ENCODE measurements around the gene TIMM23. TPM values are rescaled to one million over a fixed set of nuclear protein-coding genes. Genes with fewer than 3 reads are reported as not detected.

The TIMM23 gene
- total and polyA plus RNA-seq, 2 donors (not counting 3 experiments of a cell fraction or from before 2014, with no cell fraction given): 78.1 to 94.6 TPM

GRCh38 chr10:46052057-46052790, 79.9 kb downstream of the TIMM23 start:
- Histone ChIP-seq H3K27me3 (ENCODE audit: control insufficient read depth in 2 of 2, insufficient read depth in 2 of 2, low read length in 2 of 2) (peaks cover 0 to 3% of the 10 kb centered on the region in 2 experiments), H3K9me3 (replicated peaks; ENCODE audit: control insufficient read depth, insufficient read depth, low read length) (no peaks in the 10 kb centered on the region), H4K20me1 (replicated peaks; ENCODE audit: control insufficient read depth, extremely low read depth, insufficient read depth, low read length) (no peaks in the 10 kb centered on the region), H3K79me2 (ENCODE audit: control insufficient read depth, insufficient read depth, low read length) (no peaks in the 10 kb centered on the region), H3K9me1 (replicated peaks; ENCODE audit: control insufficient read depth, extremely low read depth, insufficient read depth, low read length) (no peaks in the 10 kb centered on the region), H3K9ac (replicated peaks; ENCODE audit: extremely low read depth, insufficient read depth, low read length) (no peak overlapping the region), H3K4me2 (ENCODE audit: insufficient read depth, low read length) (no peak overlapping the region), H3K4me3 (replicated peaks in 1 of 3; ENCODE audit: insufficient read depth in 1 of 3, low read depth in 1 of 3, low read length in 3 of 3) (no peak overlapping the region), H2AFZ (ENCODE audit: low read depth, low read length) (no peak overlapping the region), H3K4me1 (ENCODE audit: control insufficient read depth, extremely low read depth, insufficient read depth, low read length) (no peaks in the 10 kb centered on the region), H3K27ac (ENCODE audit: insufficient read depth, low read depth, low read length) (no peak overlapping the region), H3K36me3 (ENCODE audit: control insufficient read depth in 2 of 2, extremely low read depth in 1 of 2, insufficient read depth in 2 of 2, low read length in 2 of 2) (no peaks in the 10 kb centered on the region)
- no peak for FAIRE-seq
- TF ChIP-seq FOS (IDR thresholded peaks at IDR 0.05; ENCODE audit: borderline replicate concordance, insufficient read depth, low read length) (no peak), POLR2A (IDR thresholded peaks at IDR 0.05; ENCODE audit: low read depth, low read length) (no peak), JUN (IDR thresholded peaks at IDR 0.05; ENCODE audit: borderline replicate concordance, insufficient read depth, insufficient read length, low read depth) (no peak), GATA2 (IDR thresholded peaks at IDR 0.05; ENCODE audit: insufficient read depth, insufficient read length, low read depth, low read length) (no peak), MAX (IDR thresholded peaks at IDR 0.05; ENCODE audit: insufficient read depth, insufficient read length) (no peak), MYC (IDR thresholded peaks at IDR 0.05; ENCODE audit: low read depth, low read length) (no peak), POLR2AphosphoS5 (IDR thresholded peaks at IDR 0.05; ENCODE audit: insufficient read depth, low read depth, low read length) (no peak), CTCF (IDR thresholded peaks at IDR 0.05; ENCODE audit: extremely low read depth in 1 of 2, insufficient read depth in 1 of 2, low read depth in 1 of 2, low read length in 2 of 2) (no peak), EZH2 (IDR thresholded peaks at IDR 0.05; ENCODE audit: borderline replicate concordance, low read depth, low read length, severe bottlenecking) (no peak)
- ChIA-PET CTCF (no interaction called here), POLR2A (no interaction called here)
- DNase-seq (ENCODE audit: low read depth, low spot score): no peak
- no TSS peak for BruUV-seq (replicated peaks)
- dilution Hi-C loops (cut with MboI; ENCODE audit: extremely low pct_ligation_motif_present, low sequenced_read_pairs): no loop called here
- intact Hi-C loops (cut with micrococcal nuclease): no loop called here

Measured in endothelial cell of umbilical vein (primary cell).